Upper lobe of left lung (tissue), 6 donors: ENCODE data around the gene RBM44. TPM values are rescaled to one million over a fixed set of nuclear protein-coding genes. Genes with fewer than 3 reads are reported as not detected.
A peak's percentile ranks its signal among the peaks of the same experiment; 100 is the strongest.

Experiments used
- ATAC-seq, 2 donors: fragments of 200-7000 bp; cut with Tn5 transposase; one replicate each; pipeline ENCODE4 v1.9.1; 2022; ENCODE audit warnings: mild to moderate bottlenecking in 2 of 2, moderate library complexity in 2 of 2; ENCODE audit not compliant: low FRiP score in 2 of 2
- DNase-seq, 2 donors: peaks; one replicate each; pipeline ENCODE4 v3.0.0-alpha.2; 2019 to 2020
- H3K27ac ChIP-seq, 4 donors: fragments of 200-600 bp; sonication (generic); one replicate each; pipeline ENCODE4 v1.5.1; 2016 to 2019
- H3K27me3 ChIP-seq, 4 donors: fragments of 200-600 bp; sonication (generic); one replicate each; pipeline ENCODE4 v1.5.1; 2017 to 2019
- H3K36me3 ChIP-seq, 4 donors: fragments of 200-600 bp; sonication (generic); one replicate each; pipeline ENCODE4 v1.5.1; 2016 to 2019
- H3K4me1 ChIP-seq, 4 donors: fragments of 200-600 bp; sonication (generic); one replicate each; pipeline ENCODE4 v1.5.1; 2018 to 2019
- H3K4me3 ChIP-seq, 4 donors: fragments of 200-600 bp; sonication (generic); one replicate each; pipeline ENCODE4 v1.5.1; 2017 to 2019; ENCODE audit warnings: mild to moderate bottlenecking in 2 of 4, moderate library complexity in 1 of 4
- H3K9me3 ChIP-seq, 4 donors: fragments of 200-600 bp; sonication (generic); one replicate each; pipeline ENCODE4 v1.5.1; 2018 to 2019
- EP300 ChIP-seq, 4 donors: sonication (generic); formaldehyde crosslinking; IDR thresholded peaks; one replicate each; pipeline ENCODE4 v1.5.1; 2017; ENCODE audit warnings: antibody characterized with exemption in 4 of 4, control low read depth in 2 of 4
- POLR2A ChIP-seq, 4 donors: fragments of 450-650 bp; IDR thresholded peaks; one replicate each; pipeline ENCODE4 v1.5.1; 2016 to 2017; ENCODE audit warnings: antibody characterized with exemption in 4 of 4, mild to moderate bottlenecking in 2 of 4
- POLR2AphosphoS5 ChIP-seq, 2 donors: sonication (generic); formaldehyde crosslinking; IDR thresholded peaks; one replicate each; pipeline ENCODE4 v1.5.1; 2017; ENCODE audit warnings: antibody characterized with exemption in 2 of 2
- WGBS, 2 donors: methylation state at CpG; one replicate each; pipeline ENCODE4 v1.1.5; 2017 to 2018; 5-methylcytosine and 5-hydroxymethylcytosine counted together
- total RNA-seq, 6 donors: library from RNA; depleted of rRNA in 4 of 6; stranded (reverse); fragments of >200 nt in 4 of 6; gene quantifications; one replicate each; pipeline versions ENCODE4 v1.1.0 to v1.2.1, GENCODE V29; 2016 to 2021
- TF ChIP-seq, protein P1 (sequence below), 6 experiments: fragments of 450-650 bp in 4 of 6; fragments of 200-600 bp in 2 of 6; sonication (generic) in 2 of 6; IDR thresholded peaks; one replicate each; pipeline ENCODE4 v1.5.1; 2016 to 2019; ENCODE audit warnings: antibody characterized with exemption in 6 of 6
- donor health status: DM: no; HTN: no; CAD: no; lungs with moderate emphysema.
- donor health status: DM: no; HTN: yes; CAD: no; lungs with severe emphysema.

RBM44 gene
- total RNA-seq, 6 donors from 2014 or later = 0.44 to 2.8 (median 1.5) TPM

DNA sequence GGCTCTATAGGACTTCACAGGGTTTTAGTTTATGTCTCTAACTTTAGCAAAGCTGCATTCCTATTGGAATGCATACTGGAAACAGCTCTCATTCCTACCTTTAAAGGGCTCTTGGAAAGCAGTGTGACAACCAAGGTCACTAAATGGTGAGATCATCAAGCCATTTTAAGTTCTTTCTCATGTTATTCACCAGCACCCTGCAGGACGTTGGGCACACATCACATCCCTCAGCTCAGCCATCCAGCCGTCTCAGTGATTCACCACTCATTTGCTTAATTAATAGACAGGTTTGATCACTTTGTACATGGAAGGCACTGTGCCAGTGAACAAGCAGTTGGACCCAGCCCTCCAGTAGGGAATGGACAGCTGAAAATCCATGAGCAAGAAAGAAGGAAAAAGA lies 32.2 kb upstream of the RBM44 start:
- H3K36me3 ChIP-seq = peaks cover 4 to 89% (median 46%) of the 10 kb centered on the region in 4 donors
- ATAC-seq (no peak), DNase-seq (no peak)
- WGBS, 2 donors = 77 to 89% methylated on average over 2 of the region's 2 CpGs
- no peak for TF ChIP-seq POLR2A (IDR thresholded peaks at IDR 0.05)
- TF ChIP-seq, protein P1, sequence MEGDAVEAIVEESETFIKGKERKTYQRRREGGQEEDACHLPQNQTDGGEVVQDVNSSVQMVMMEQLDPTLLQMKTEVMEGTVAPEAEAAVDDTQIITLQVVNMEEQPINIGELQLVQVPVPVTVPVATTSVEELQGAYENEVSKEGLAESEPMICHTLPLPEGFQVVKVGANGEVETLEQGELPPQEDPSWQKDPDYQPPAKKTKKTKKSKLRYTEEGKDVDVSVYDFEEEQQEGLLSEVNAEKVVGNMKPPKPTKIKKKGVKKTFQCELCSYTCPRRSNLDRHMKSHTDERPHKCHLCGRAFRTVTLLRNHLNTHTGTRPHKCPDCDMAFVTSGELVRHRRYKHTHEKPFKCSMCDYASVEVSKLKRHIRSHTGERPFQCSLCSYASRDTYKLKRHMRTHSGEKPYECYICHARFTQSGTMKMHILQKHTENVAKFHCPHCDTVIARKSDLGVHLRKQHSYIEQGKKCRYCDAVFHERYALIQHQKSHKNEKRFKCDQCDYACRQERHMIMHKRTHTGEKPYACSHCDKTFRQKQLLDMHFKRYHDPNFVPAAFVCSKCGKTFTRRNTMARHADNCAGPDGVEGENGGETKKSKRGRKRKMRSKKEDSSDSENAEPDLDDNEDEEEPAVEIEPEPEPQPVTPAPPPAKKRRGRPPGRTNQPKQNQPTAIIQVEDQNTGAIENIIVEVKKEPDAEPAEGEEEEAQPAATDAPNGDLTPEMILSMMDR (IDR thresholded peaks at IDR 0.05) = no peak
- no peak for TF ChIP-seq EP300 (IDR thresholded peaks at IDR 0.05)
- TF ChIP-seq POLR2AphosphoS5 (IDR thresholded peaks at IDR 0.05) = no peak
- H3K4me1 ChIP-seq = no peaks in the 10 kb centered on the region
- H3K27ac ChIP-seq = peak overlapping the region in 1 of 4 donors; percentile 27
- H3K9me3 ChIP-seq = no peaks in the 10 kb centered on the region
- no peaks in the 10 kb centered on the region for H3K27me3 ChIP-seq
- no peak overlapping the region for H3K4me3 ChIP-seq

DNA sequence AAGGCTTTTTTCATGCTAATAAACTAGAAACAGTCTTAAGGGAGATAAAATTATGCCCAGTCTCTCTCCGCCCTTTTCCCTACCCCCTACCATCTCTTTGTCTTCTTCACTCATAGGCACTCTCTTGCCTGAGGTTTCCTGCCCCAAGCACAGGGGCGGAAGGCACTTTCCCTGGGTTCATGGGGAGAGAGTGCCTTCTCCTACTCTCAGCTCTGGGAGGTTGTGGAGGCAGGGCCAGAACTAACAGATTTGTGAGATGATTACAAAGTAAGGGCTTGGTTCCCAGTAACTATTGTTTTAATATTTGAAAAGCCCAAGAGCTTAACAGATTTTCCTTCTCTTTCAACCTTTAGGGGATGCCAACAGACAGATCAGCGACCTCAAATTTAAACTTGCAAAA lies 26.1 kb upstream of the RBM44 start:
- ATAC-seq (no peak), DNase-seq (no peak)
- Histone ChIP-seq H3K4me3 (no peak overlapping the region), H3K27ac (no peak overlapping the region), H3K9me3 (no peaks in the 10 kb centered on the region), H3K27me3 (no peaks in the 10 kb centered on the region), H3K36me3 (peaks cover 4 to 90% (median 54%) of the 10 kb centered on the region in 4 donors), H3K4me1 (no peaks in the 10 kb centered on the region)
- WGBS, 2 donors = 96 to 97% methylated on average over 3 of the region's 3 CpGs
- no peak for TF ChIP-seq POLR2A (IDR thresholded peaks at IDR 0.05)
- TF ChIP-seq, protein P1 (IDR thresholded peaks at IDR 0.05) = no peak
- TF ChIP-seq POLR2AphosphoS5 (IDR thresholded peaks at IDR 0.05) = no peak
- no peak for TF ChIP-seq EP300 (IDR thresholded peaks at IDR 0.05)

DNA sequence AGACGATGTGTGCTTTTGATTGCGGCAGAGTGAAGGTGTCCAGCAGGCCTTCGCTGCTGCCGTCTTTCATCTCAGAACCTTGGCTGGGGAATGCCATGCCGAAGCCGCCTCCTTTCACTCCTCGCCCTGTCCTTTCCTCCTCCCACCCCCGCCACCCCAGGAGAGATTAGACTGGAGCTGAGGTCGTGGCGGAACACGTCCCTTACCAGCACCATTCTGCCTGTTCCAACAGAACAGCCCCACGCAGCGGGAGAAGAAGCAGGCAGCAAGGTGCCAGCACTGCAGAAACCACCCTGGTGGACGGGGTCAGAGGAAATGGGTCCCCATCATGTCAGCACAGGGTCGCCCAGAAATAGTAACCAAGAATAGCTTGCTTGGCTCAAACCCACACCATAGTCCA lies 24.8 kb upstream of the RBM44 start:
- WGBS, 2 donors = 88 to 93% methylated on average over 13 to 15 of the region's 15 CpGs
- Histone ChIP-seq H3K36me3 (peaks cover 7 to 98% (median 61%) of the 10 kb centered on the region in 4 donors), H3K27me3 (no peaks in the 10 kb centered on the region), H3K27ac (no peak overlapping the region), H3K4me1 (no peaks in the 10 kb centered on the region), H3K4me3 (no peak overlapping the region), H3K9me3 (no peaks in the 10 kb centered on the region)
- no peak for DNase-seq
- ATAC-seq = no peak
- TF ChIP-seq EP300 (IDR thresholded peaks at IDR 0.05) (no peak), POLR2A (IDR thresholded peaks at IDR 0.05) (no peak), POLR2AphosphoS5 (IDR thresholded peaks at IDR 0.05) (no peak)
- TF ChIP-seq, protein P1 (IDR thresholded peaks at IDR 0.05) = no peak

DNA sequence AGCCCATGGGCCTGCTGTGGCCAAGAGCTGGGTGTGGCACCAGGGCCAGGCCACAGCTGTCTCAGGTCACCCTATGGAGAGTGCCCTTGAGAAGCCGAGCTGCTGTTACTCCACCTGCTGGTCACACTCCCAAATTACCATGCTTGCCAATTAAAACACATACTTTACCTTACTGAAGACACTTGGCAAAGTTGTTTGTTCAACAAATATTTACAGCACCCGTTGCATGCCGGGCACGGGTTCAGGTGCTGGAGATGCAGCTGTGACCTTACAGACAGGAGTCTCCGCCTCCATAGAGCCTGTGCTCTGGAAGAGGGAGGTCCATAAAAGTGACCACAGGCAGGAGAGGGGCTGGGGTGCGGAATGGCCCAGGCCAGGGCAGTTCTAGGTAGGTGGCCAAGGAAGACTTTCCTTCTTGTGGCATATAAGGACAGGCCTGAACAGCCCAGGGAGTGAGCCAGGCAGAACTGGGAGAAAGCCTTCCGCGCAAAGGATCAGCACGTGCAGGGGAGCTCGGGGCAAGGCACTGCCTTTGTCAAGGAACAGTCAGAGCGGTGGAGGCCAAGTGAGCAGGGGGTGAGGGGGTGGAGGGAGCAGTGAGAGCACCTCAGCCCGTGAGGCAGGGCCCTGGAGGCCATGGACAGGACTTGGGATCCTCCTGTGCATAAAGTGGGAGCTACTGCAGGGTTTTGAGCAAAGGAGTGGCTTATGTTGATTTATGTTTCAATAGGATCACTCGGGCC lies 23.6 kb upstream of the RBM44 start:
- H3K27ac ChIP-seq = no peak overlapping the region

More for the DNA sequence above, 23.6 kb upstream of the RBM44 start:
- no peaks in the 10 kb centered on the region for H3K27me3 ChIP-seq
- H3K9me3 ChIP-seq = no peaks in the 10 kb centered on the region
- ATAC-seq (peak; percentile 76 to 86), DNase-seq (peak; percentile 40 to 66)
- H3K4me3 ChIP-seq = no peak overlapping the region
- H3K36me3 ChIP-seq = peaks cover 13 to 98% (median 63%) of the 10 kb centered on the region in 4 donors
- 79 to 85% methylated on average over 12 to 13 of the region's 13 CpGs for WGBS, 2 donors
- TF ChIP-seq, protein P1 (IDR thresholded peaks at IDR 0.05) = peak; percentile 31 to 71 (median 54)
- no peak for TF ChIP-seq EP300 (IDR thresholded peaks at IDR 0.05)
- no peaks in the 10 kb centered on the region for H3K4me1 ChIP-seq
